Fibroblast of lung (primary cell): ENCODE measurements around the gene PPIB.
A peak's percentile ranks its signal among the peaks of the same experiment; 100 is the strongest.

Source experiments
- CTCF ChIP-seq, 2 donors: IDR thresholded peaks in 1 of 2; conservative IDR thresholded peaks in 1 of 2; 1 replicate in 1 of 2; 2 replicates in 1 of 2; pipeline ENCODE4 v1.5.1; 2011 to 2012; ENCODE audit warnings: low read length in 2 of 2, control low read depth in 1 of 2, inconsistent platforms in 1 of 2, low read depth in 1 of 2, mild to moderate bottlenecking in 1 of 2
- EZH2 ChIP-seq: IDR thresholded peaks from 2 replicates; pipeline ENCODE4 v1.5.1; 2012; ENCODE audit warnings: low read length, control low read depth, mild to moderate bottlenecking; ENCODE audit errors: missing control alignments

GRCh38 chr15:64151727-64152506, 10.9 kb downstream of the PPIB start, which contains the start of gene SNX22:
- no peak for TF ChIP-seq CTCF (conservative IDR thresholded peaks at IDR 0.05 in 1 of 2, IDR thresholded peaks at IDR 0.05 in 1 of 2; ENCODE audit: low read depth in 1 of 2, low read length in 2 of 2)
- TF ChIP-seq EZH2 = peak; percentile 66
